Kidney (tissue), 14 donors: ENCODE measurements around the gene GAB3. TPM values are rescaled to one million over a fixed set of nuclear protein-coding genes. Genes with fewer than 3 reads are reported as not detected.

Experiments used
- DNase-seq, 5 donors: peaks; one replicate each; pipeline ENCODE4 v3.0.0-alpha.2; 2013 to 2020
- FAIRE-seq: peaks from 2 replicates; lab custom pipeline; 2012; peaks lifted over from hg19 to GRCh38; lab: Jason Lieb, UNC
- H3K27ac ChIP-seq, 2 donors: one replicate each; pipeline ENCODE4 v1.7.0; 2013; ENCODE audit warnings: low read depth in 2 of 2, low read length in 2 of 2, inconsistent platforms in 1 of 2
- H3K27me3 ChIP-seq: one replicate; pipeline ENCODE4 v1.7.1; 2013; ENCODE audit warnings: low read length, inconsistent platforms; ENCODE audit not compliant: control insufficient read depth, insufficient read depth
- H3K36me3 ChIP-seq, 3 donors: one replicate each; pipeline versions ENCODE4 v1.7.0 to v1.7.1; 2013; ENCODE audit warnings: low read length in 3 of 3, control low read depth in 1 of 3, inconsistent platforms in 1 of 3; ENCODE audit not compliant: insufficient read depth in 3 of 3, control insufficient read depth in 2 of 3
- H3K4me1 ChIP-seq, 3 donors: one replicate each; pipeline versions ENCODE4 v1.7.0 to v1.7.1; 2013; ENCODE audit warnings: low read length in 3 of 3, inconsistent platforms in 1 of 3, low read depth in 1 of 3; ENCODE audit not compliant: control insufficient read depth in 2 of 3, insufficient read depth in 2 of 3
- H3K4me3 ChIP-seq, 3 donors: one replicate each; pipeline versions ENCODE4 v1.7.0 to v1.8.1; 2013; ENCODE audit warnings: low read length in 3 of 3, control low read depth in 1 of 3, inconsistent platforms in 1 of 3
- H3K9ac ChIP-seq, 3 donors: one replicate each; pipeline versions ENCODE4 v1.7.0 to v1.7.1; 2013; ENCODE audit warnings: low read length in 3 of 3, control low read depth in 1 of 3, inconsistent platforms in 1 of 3
- H3K9me3 ChIP-seq, 3 donors: one replicate each; pipeline versions ENCODE4 v1.7.0 to v1.7.1; 2013; ENCODE audit warnings: low read length in 3 of 3, control low read depth in 1 of 3, inconsistent platforms in 1 of 3; ENCODE audit not compliant: control insufficient read depth in 2 of 3, insufficient read depth in 1 of 3
- CTCF ChIP-seq: IDR thresholded peaks from 3 replicates; pipeline ENCODE4 v1.5.1; 2012; ENCODE audit warnings: mild to moderate bottlenecking, moderate library complexity, borderline replicate concordance; ENCODE audit not compliant: insufficient read depth; ENCODE audit errors: extremely low read depth
- intact Hi-C: fragments of 100-400 bp; cut with DNase I; formaldehyde crosslinking; loops from one replicate; pipeline ENCODE4 v1.11.1; 2022
- polyA plus RNA-seq: library from polyadenylated mRNA; stranded (reverse); fragments of 350-450 nt; fragmentation: Illumina TruSeq; extraction: RNeasy Lipid Tissue Mini Kit (QIAGEN cat#74804); gene quantifications from one replicate; pipeline ENCODE4 v1.2.3, GENCODE V29; 2014; ENCODE audit warnings: low read depth, low replicate concordance; ENCODE audit not compliant: insufficient read depth
- total RNA-seq: library from RNA; stranded (reverse); fragmentation: NEBNext Ultra II Directional; extraction: Animal tissue kit (Norgen Biotek cat#: 25700); gene quantifications from one replicate; pipeline ENCODE4 v1.2.1, GENCODE V29; 2021
- donor health status: control.
- donor health status: control.
- donor health status: control.
- donor health status: control.
- donor health status: control.
- donor health status: DM: yes; HTN: yes; CAD: no.
- donor health status: Normal renal cell carcinoma (clear cell type).

The GAB3 gene
- total and polyA plus RNA-seq, 2 donors from 2014 or later, result 0.95 to 6.4 TPM

GRCh38 chrX:154751669-154752271, 893 bp upstream of the GAB3 start:
- no peak for FAIRE-seq
- H3K27me3 ChIP-seq, result peaks cover 10% of the 10 kb centered on the region
- no peaks in the 10 kb centered on the region for H3K36me3 ChIP-seq
- no peak overlapping the region for H3K4me3 ChIP-seq
- no peak for TF ChIP-seq CTCF
- no peak for DNase-seq
- intact Hi-C loops, result no loop called here
- no peak overlapping the region for H3K9ac ChIP-seq
- H3K27ac ChIP-seq, result no peak overlapping the region
- H3K9me3 ChIP-seq, result no peaks in the 10 kb centered on the region
- H3K4me1 ChIP-seq, result peaks cover 0 to 3% (median 0%) of the 10 kb centered on the region in 3 donors

GRCh38 chrX:154751203-154751668, 359 bp upstream of the GAB3 start:
- no peaks in the 10 kb centered on the region for H3K9me3 ChIP-seq
- peak overlapping the region in 1 of 3 donors; percentile 44 for H3K4me3 ChIP-seq
- H3K27me3 ChIP-seq, result peaks cover 10% of the 10 kb centered on the region
- intact Hi-C loops, result no loop called here
- FAIRE-seq, result no peak
- no peaks in the 10 kb centered on the region for H3K36me3 ChIP-seq
- H3K27ac ChIP-seq, result no peak overlapping the region
- H3K4me1 ChIP-seq, result peaks cover 0 to 3% (median 0%) of the 10 kb centered on the region in 3 donors
- TF ChIP-seq CTCF, result no peak
- peak in 1 of 5 donors; percentile 39 for DNase-seq
- no peak overlapping the region for H3K9ac ChIP-seq

- DNase-seq (peak in 1 of 5 donors; percentile 1), FAIRE-seq (no peak)
- H3K9me3 ChIP-seq, result no peaks in the 10 kb centered on the region
- no peak overlapping the region for H3K27ac ChIP-seq
- H3K4me1 ChIP-seq, result peaks cover 0 to 3% (median 0%) of the 10 kb centered on the region in 3 donors
- H3K36me3 ChIP-seq, result no peaks in the 10 kb centered on the region
- intact Hi-C loops, result no loop called here
- no peak for TF ChIP-seq CTCF
- peak overlapping the region; percentile 48 to 68 (median 59) for H3K4me3 ChIP-seq
- H3K9ac ChIP-seq, result no peak overlapping the region
- peaks cover 10% of the 10 kb centered on the region for H3K27me3 ChIP-seq
Observed at GRCh38 chrX:154749856-154750255, 1.0 kb downstream of the GAB3 start.
